Measurements from ENCODE around the gene TRAF4. TPM values are rescaled to one million over a fixed set of nuclear protein-coding genes. Genes with fewer than 3 reads are reported as not detected.

Gene TRAF4
- total and polyA plus RNA-seq, 9 of the 15 experiments (the other 6 are each of a cell fraction or from before 2014, with no cell fraction given), result 2.4 to 147 (median 72.4) TPM

DNA sequence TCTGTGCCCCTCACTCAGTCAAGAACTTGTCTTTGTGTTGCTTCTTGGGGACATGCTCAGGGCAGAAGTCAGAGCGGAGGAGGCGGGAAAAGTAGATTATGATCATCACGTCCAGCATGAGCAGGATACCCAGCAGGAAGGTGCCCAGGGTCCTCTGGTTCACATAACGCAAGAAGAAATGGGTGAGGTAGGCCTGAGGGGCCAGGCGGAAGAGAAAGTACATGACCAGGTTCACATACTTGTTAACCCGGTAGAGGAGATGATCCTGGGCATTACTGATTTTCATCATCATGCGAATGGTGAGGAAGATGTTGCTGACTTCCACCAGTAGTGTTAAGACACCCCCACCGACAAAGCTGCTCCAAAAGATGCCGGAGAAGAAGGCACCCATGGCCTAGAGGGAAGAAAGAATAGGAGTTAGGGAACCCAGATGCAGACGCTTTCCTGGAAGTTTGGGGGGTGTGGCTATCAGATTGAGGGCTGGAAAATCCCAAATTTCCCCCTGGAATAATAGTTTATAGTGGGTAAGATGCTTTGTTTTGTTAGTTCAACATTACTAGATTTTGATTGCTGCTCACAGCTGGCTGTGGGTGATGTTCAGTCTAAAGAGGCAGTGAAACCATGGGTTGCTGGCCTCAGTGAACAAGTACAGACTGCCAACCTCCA is 19.2 kb upstream of the TRAF4 start (continued):
- TF ChIP-seq TAF9B (IDR thresholded peaks at IDR 0.05; ENCODE audit: partially characterized antibody) (no peak), MAFG (tag; conservative IDR thresholded peaks at IDR 0.05) (no peak), ZC3H4 (CRISPR knock-in tag; IDR thresholded peaks at IDR 0.05; ENCODE audit: borderline replicate concordance) (peak; percentile 48; the same call in 1 of the 2 replicates), EZH2 (IDR thresholded peaks at IDR 0.05; ENCODE audit: borderline replicate concordance, low read depth, low read length) (no peak), MCM5 (IDR thresholded peaks at IDR 0.05; ENCODE audit: low read depth) (no peak), ZNF274 (IDR thresholded peaks at IDR 0.05; ENCODE audit: borderline replicate concordance, low read depth, low read length) (no peak), RBM25 (IDR thresholded peaks at IDR 0.05; ENCODE audit: low read depth, low read length, severe bottlenecking) (no peak), CBFB (CRISPR knock-in tag; IDR thresholded peaks at IDR 0.05) (no peak), DMBX1 (CRISPR knock-in tag; IDR thresholded peaks at IDR 0.05; ENCODE audit: borderline replicate concordance) (no peak), PYGO2 (tag; IDR thresholded peaks at IDR 0.05) (no peak), C11orf30 (IDR thresholded peaks at IDR 0.05; ENCODE audit: low read depth) (no peak), HDAC1 (IDR thresholded peaks at IDR 0.05) (no peak), MAFF (IDR thresholded peaks at IDR 0.05; ENCODE audit: low read length) (no peak)
- TF ChIP-seq, protein P1, sequence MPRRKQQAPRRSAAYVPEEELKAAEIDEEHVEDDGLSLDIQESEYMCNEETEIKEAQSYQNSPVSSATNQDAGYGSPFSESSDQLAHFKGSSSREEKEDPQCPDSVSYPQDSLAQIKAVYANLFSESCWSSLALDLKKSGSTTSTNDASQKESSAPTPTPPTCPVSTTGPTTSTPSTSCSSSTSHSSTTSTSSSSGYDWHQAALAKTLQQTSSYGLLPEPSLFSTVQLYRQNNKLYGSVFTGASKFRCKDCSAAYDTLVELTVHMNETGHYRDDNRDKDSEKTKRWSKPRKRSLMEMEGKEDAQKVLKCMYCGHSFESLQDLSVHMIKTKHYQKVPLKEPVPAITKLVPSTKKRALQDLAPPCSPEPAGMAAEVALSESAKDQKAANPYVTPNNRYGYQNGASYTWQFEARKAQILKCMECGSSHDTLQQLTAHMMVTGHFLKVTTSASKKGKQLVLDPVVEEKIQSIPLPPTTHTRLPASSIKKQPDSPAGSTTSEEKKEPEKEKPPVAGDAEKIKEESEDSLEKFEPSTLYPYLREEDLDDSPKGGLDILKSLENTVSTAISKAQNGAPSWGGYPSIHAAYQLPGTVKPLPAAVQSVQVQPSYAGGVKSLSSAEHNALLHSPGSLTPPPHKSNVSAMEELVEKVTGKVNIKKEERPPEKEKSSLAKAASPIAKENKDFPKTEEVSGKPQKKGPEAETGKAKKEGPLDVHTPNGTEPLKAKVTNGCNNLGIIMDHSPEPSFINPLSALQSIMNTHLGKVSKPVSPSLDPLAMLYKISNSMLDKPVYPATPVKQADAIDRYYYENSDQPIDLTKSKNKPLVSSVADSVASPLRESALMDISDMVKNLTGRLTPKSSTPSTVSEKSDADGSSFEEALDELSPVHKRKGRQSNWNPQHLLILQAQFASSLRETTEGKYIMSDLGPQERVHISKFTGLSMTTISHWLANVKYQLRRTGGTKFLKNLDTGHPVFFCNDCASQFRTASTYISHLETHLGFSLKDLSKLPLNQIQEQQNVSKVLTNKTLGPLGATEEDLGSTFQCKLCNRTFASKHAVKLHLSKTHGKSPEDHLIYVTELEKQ (CRISPR knock-in tag; IDR thresholded peaks at IDR 0.05), result no peak
- TF ChIP-seq, protein P2, sequence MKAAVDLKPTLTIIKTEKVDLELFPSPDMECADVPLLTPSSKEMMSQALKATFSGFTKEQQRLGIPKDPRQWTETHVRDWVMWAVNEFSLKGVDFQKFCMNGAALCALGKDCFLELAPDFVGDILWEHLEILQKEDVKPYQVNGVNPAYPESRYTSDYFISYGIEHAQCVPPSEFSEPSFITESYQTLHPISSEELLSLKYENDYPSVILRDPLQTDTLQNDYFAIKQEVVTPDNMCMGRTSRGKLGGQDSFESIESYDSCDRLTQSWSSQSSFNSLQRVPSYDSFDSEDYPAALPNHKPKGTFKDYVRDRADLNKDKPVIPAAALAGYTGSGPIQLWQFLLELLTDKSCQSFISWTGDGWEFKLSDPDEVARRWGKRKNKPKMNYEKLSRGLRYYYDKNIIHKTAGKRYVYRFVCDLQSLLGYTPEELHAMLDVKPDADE (conservative IDR thresholded peaks at IDR 0.05; ENCODE audit: control insufficient read depth, low read depth, low read length), result no peak
- TF ChIP-seq, protein P3, sequence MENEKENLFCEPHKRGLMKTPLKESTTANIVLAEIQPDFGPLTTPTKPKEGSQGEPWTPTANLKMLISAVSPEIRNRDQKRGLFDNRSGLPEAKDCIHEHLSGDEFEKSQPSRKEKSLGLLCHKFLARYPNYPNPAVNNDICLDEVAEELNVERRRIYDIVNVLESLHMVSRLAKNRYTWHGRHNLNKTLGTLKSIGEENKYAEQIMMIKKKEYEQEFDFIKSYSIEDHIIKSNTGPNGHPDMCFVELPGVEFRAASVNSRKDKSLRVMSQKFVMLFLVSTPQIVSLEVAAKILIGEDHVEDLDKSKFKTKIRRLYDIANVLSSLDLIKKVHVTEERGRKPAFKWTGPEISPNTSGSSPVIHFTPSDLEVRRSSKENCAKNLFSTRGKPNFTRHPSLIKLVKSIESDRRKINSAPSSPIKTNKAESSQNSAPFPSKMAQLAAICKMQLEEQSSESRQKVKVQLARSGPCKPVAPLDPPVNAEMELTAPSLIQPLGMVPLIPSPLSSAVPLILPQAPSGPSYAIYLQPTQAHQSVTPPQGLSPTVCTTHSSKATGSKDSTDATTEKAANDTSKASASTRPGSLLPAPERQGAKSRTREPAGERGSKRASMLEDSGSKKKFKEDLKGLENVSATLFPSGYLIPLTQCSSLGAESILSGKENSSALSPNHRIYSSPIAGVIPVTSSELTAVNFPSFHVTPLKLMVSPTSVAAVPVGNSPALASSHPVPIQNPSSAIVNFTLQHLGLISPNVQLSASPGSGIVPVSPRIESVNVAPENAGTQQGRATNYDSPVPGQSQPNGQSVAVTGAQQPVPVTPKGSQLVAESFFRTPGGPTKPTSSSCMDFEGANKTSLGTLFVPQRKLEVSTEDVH (IDR thresholded peaks at IDR 0.05; ENCODE audit: low read depth, partially characterized antibody), result no peak
- TF ChIP-seq, protein P4, sequence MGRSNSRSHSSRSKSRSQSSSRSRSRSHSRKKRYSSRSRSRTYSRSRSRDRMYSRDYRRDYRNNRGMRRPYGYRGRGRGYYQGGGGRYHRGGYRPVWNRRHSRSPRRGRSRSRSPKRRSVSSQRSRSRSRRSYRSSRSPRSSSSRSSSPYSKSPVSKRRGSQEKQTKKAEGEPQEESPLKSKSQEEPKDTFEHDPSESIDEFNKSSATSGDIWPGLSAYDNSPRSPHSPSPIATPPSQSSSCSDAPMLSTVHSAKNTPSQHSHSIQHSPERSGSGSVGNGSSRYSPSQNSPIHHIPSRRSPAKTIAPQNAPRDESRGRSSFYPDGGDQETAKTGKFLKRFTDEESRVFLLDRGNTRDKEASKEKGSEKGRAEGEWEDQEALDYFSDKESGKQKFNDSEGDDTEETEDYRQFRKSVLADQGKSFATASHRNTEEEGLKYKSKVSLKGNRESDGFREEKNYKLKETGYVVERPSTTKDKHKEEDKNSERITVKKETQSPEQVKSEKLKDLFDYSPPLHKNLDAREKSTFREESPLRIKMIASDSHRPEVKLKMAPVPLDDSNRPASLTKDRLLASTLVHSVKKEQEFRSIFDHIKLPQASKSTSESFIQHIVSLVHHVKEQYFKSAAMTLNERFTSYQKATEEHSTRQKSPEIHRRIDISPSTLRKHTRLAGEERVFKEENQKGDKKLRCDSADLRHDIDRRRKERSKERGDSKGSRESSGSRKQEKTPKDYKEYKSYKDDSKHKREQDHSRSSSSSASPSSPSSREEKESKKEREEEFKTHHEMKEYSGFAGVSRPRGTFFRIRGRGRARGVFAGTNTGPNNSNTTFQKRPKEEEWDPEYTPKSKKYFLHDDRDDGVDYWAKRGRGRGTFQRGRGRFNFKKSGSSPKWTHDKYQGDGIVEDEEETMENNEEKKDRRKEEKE (IDR thresholded peaks at IDR 0.05; ENCODE audit: borderline replicate concordance in 1 of 2, control insufficient read depth in 1 of 2, low read depth in 2 of 2, low read length in 1 of 2), result 0 out of 4 replicates have a peak, but pooled peaks of 1 of the 2 experiments have one; percentile 2

Measured in K562 (cell line).